Duodenal mucosa (tissue), 2 donors: ENCODE measurements around the gene EIF2S3.

Experiments used
- H3K27ac ChIP-seq: one replicate; pipeline ENCODE4 v1.7.0; 2013; ENCODE audit warnings: low read depth, low read length
- H3K27me3 ChIP-seq, 2 donors: one replicate each; pipeline ENCODE4 v1.7.0; 2013; ENCODE audit warnings: low read length in 2 of 2, control low read depth in 1 of 2; ENCODE audit not compliant: insufficient read depth in 2 of 2, control insufficient read depth in 1 of 2
- H3K36me3 ChIP-seq, 2 donors: one replicate each; pipeline ENCODE4 v1.7.0; 2013; ENCODE audit warnings: low read length in 2 of 2, control low read depth in 1 of 2; ENCODE audit not compliant: insufficient read depth in 2 of 2, control insufficient read depth in 1 of 2
- H3K4me1 ChIP-seq, 2 donors: one replicate each; pipeline ENCODE4 v1.7.0; 2013; ENCODE audit warnings: low read length in 2 of 2, control low read depth in 1 of 2; ENCODE audit not compliant: insufficient read depth in 2 of 2, control insufficient read depth in 1 of 2
- H3K4me3 ChIP-seq, 2 donors: one replicate each; pipeline ENCODE4 v1.7.0; 2013; ENCODE audit warnings: low read length in 2 of 2, low read depth in 1 of 2
- H3K9ac ChIP-seq, 2 donors: one replicate each; pipeline ENCODE4 v1.7.0; 2013; ENCODE audit warnings: low read length in 2 of 2, low read depth in 1 of 2
- H3K9me3 ChIP-seq, 2 donors: one replicate each; pipeline ENCODE4 v1.7.0; 2013; ENCODE audit warnings: low read length in 2 of 2, control low read depth in 1 of 2; ENCODE audit not compliant: control insufficient read depth in 1 of 2

The EIF2S3 gene

DNA sequence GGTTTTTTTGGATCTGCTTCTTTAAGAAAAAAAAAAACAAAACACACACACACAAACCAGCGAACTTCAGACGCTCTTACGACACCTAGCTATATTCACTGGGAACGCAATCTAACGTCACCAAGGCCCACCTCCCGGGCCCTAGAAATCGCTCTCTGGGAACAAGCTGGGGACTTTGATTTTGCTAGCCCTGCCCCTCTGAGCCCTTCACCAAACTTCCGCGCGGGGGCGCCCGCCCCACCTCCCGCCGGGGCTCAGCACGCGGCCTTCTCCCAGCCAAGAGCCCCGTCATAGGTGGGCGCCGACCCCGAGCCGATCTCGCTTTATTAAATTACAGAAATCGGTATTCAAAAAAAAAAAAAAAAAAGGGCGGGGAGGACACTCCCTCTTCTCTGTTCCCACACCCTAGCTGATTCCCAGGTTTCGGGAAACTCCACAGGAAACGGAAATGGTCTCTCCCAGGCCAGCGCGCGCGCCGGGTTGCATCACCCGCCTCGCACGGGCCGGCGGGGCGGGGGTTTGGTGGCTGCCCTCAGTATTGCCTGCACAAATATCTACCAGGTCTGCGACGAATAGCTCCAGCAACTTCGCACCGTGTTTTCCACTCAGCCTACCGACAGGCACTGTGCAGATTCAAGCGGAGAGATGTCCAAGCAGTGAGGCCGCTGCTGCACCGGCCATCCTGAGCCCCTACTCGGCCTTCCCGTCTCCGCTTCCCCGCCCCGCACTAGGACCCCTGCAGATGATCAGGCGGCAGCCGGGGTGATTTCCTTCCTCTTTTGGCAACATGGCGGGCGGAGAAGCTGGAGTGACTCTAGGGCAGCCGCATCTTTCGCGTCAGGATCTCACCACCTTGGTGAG, at the start of gene EIF2S3:
Gene EIF2S3 (plus strand): TSS at position 775 of the 861 bp plus-strand sequence. CDS start 13 bp downstream, at position 788.
- Histone ChIP-seq H3K36me3 (peaks cover 5 to 6% of the 10 kb centered on the region in 2 donors), H3K9ac (peak within 1 kb of the TSS in 1 of 2 donors; percentile 91), H3K4me3 (peak within 1 kb of the TSS in 1 of 2 donors; percentile 93), H3K27me3 (no peaks in the 10 kb centered on the region), H3K27ac (peak within 1 kb of the TSS; percentile 85), H3K9me3 (no peaks in the 10 kb centered on the region), H3K4me1 (no peaks in the 10 kb centered on the region)

DNA sequence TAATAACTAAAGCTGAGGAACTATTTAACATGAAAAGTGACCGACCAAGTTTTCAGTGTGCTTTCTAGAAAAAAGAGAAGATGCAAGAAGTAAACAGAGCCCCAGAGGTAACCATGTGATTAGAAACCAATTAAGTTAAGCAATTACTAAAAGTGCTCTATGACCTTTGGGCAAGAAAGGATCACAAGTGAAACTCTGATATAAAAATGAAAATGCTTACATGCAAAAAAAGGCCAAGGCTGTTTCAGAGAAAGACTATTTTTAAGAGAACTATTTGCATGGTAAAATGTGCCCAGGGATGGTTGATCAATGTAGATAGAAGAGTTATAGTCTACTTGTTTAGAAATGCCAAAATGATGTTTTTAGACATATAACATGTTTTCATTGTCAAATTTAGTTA, 49.7 kb upstream of the EIF2S3 start:
- Histone ChIP-seq H3K4me1 (no peaks in the 10 kb centered on the region), H3K4me3 (no peak overlapping the region), H3K27ac (no peak overlapping the region), H3K9me3 (no peaks in the 10 kb centered on the region), H3K36me3 (peaks cover 0 to 6% of the 10 kb centered on the region in 2 donors), H3K9ac (no peak overlapping the region), H3K27me3 (no peaks in the 10 kb centered on the region)

DNA sequence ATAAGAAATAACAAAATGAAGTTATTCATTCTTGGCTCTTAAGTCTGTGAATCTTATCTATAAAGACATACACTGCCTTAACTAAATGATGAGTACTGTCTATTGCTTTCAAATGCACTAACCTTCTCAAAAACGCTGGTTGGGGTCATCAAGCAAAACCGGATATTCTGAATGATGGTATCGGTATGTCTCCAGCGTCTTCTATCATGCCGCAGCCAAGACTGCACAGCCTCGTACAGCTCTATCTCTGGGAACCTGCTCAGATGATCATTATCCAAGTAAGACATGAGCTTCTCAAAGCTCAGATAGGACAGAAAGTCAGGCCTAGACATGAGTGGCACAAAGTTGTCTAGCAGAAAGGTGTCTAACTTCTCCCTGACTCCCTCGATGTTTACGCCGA, 48.9 kb upstream of the EIF2S3 start:
- H3K27ac ChIP-seq, result no peak overlapping the region
- H3K4me1 ChIP-seq, result no peaks in the 10 kb centered on the region
- no peak overlapping the region for H3K9ac ChIP-seq
- H3K36me3 ChIP-seq, result peaks cover 0 to 6% of the 10 kb centered on the region in 2 donors
- H3K4me3 ChIP-seq, result no peak overlapping the region
- H3K9me3 ChIP-seq, result no peaks in the 10 kb centered on the region
- no peaks in the 10 kb centered on the region for H3K27me3 ChIP-seq

DNA sequence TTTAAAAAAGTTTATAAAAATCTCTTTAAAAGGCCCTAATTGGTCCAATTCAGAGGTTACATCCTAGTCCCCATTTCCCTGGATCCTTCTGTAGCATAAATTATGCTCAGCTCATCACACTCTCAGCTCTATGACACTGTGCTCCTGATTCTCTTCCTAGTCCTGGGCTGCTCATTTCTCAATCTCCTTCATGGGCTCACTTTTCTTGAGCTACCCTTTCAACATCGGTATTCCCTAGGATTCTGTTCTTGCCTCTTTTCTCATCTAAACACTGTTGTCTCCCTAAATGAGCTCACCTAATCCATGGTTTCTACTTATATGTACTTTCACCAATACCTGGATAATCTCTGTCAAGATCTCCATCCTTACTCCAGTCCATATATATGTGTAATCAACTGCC, 42.5 kb upstream of the EIF2S3 start:
- H3K36me3 ChIP-seq, result no peaks in the 10 kb centered on the region
- H3K9me3 ChIP-seq, result no peaks in the 10 kb centered on the region
- no peak overlapping the region for H3K9ac ChIP-seq
- no peak overlapping the region for H3K4me3 ChIP-seq
- H3K27ac ChIP-seq, result no peak overlapping the region
- H3K4me1 ChIP-seq, result no peaks in the 10 kb centered on the region
- H3K27me3 ChIP-seq, result no peaks in the 10 kb centered on the region

DNA sequence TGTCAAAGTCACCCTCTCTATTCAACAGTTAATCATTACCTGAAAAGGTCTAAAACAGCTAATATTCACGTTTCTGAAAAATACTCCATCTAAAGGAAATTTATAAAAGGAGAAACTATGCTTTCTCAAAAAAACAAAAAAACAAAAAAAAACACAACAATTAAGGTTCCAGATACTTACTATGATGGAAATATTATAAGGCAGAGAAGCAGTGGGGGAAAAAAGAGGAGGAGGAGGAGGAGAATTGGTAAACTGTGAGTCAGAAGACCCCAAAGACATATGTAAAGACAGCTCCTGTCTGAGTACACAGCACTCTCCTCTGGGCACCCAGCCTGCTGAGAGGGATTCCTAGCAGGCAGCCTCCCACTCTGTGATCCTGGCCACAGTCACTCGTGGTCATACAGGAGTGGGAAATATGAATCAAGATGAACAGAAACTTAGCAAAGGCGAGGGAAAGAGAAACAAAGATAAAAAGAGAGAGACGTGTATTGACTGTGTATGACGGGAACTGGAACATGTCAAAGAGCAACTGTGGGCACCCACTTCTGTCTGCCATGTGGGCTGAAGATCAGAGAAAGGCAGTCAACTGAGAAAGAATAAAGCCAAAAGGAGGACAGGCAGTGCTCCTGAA, 40.3 kb upstream of the EIF2S3 start:
- no peaks in the 10 kb centered on the region for H3K4me1 ChIP-seq
- no peaks in the 10 kb centered on the region for H3K9me3 ChIP-seq
- no peaks in the 10 kb centered on the region for H3K27me3 ChIP-seq
- H3K9ac ChIP-seq, result no peak overlapping the region
- H3K36me3 ChIP-seq, result no peaks in the 10 kb centered on the region
- no peak overlapping the region for H3K27ac ChIP-seq
- no peak overlapping the region for H3K4me3 ChIP-seq

DNA sequence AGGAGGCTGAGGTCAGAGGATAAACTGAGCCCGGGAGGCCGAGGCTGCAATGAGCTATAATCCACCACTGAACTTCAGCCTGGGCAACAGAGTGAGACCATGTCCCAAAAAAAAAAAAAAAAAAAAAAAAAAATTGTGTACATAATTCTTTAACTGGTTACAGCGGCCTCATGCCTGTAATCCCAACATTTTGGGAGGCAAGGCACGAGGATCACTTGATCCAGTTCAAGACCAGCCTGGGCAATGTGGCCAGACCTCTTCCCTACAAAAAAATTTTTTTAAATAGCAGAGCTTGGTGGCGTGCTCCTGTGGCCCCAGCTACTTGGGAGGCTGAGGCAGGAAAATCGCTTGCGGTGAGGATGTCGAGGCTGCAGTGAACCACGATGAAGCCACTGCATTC, 37.1 kb upstream of the EIF2S3 start:
- Histone ChIP-seq H3K9ac (no peak overlapping the region), H3K27ac (no peak overlapping the region), H3K36me3 (no peaks in the 10 kb centered on the region), H3K4me1 (no peaks in the 10 kb centered on the region), H3K27me3 (no peaks in the 10 kb centered on the region), H3K4me3 (no peak overlapping the region), H3K9me3 (no peaks in the 10 kb centered on the region)

DNA sequence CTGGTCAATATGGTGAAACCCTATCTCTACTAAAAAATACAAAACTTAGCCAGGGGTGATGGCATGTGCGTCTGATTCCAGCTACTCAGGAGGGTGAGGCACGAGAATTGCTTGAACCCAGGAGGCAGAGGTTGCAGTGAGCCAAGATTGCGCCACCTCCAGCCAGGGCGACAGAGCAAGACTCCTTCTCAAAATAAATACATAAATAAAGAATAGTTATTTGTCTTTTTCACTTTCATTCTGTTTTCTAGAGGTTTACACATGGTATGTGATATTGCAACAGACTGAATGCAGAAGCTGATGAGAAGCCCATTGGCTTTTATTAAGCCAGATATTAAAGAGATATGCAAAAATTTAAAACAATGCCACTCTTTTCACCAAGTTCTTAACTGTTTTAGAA, 35.9 kb upstream of the EIF2S3 start:
- no peak overlapping the region for H3K27ac ChIP-seq
- H3K4me1 ChIP-seq, result no peaks in the 10 kb centered on the region
- no peaks in the 10 kb centered on the region for H3K9me3 ChIP-seq
- no peaks in the 10 kb centered on the region for H3K27me3 ChIP-seq
- H3K9ac ChIP-seq, result no peak overlapping the region
- no peaks in the 10 kb centered on the region for H3K36me3 ChIP-seq
- no peak overlapping the region for H3K4me3 ChIP-seq

DNA sequence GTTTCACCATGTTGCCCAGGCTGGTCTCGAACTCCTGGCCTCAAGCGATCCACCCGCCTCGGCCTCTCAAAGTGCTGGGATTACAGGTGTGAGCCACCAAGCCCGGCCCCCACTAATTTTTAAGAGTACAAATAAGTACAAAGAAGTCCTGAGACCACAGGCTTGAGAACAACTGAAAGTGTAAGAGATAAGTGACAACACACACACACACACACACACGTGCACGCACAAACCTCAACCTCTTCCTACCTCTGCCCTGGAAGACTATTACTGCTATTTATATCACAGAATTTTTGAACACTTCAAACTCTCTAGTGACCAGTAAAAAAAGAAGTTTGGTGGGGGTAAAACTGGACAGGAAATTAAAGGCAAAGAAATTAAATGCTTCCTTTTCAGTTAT, 35.3 kb upstream of the EIF2S3 start:
- no peak overlapping the region for H3K9ac ChIP-seq
- no peak overlapping the region for H3K4me3 ChIP-seq
- H3K27me3 ChIP-seq, result no peaks in the 10 kb centered on the region
- no peaks in the 10 kb centered on the region for H3K36me3 ChIP-seq
- no peak overlapping the region for H3K27ac ChIP-seq
- no peaks in the 10 kb centered on the region for H3K4me1 ChIP-seq
- no peaks in the 10 kb centered on the region for H3K9me3 ChIP-seq

DNA sequence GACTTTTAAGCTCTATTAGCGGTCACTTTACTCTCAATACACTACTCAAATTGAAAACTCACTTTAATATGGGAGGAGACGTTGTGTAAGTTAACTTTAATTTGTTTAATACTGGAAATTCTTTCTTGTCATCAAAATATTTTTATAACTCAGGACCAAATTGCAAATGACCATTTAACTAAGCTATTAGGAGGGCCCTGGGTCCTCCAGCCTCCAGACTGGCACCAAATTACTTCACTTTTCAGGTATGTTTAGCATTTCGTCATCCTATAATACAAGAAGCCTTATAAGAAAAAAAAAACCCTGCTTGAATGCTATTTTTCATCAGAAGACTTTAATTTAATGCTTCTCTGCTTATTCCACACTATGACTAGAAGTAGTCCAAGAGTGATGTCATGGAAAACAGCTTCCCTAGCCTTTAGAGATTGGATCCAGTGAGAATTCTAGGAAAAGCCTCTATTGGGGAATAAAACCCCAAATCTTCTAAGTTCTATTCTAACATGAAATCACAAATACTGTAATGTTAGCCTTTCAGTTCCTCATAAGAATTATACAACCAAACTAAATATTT, 34.4 kb upstream of the EIF2S3 start:
- Histone ChIP-seq H3K36me3 (no peaks in the 10 kb centered on the region), H3K4me1 (no peaks in the 10 kb centered on the region), H3K9ac (no peak overlapping the region), H3K27ac (no peak overlapping the region), H3K27me3 (no peaks in the 10 kb centered on the region), H3K4me3 (no peak overlapping the region), H3K9me3 (no peaks in the 10 kb centered on the region)

DNA sequence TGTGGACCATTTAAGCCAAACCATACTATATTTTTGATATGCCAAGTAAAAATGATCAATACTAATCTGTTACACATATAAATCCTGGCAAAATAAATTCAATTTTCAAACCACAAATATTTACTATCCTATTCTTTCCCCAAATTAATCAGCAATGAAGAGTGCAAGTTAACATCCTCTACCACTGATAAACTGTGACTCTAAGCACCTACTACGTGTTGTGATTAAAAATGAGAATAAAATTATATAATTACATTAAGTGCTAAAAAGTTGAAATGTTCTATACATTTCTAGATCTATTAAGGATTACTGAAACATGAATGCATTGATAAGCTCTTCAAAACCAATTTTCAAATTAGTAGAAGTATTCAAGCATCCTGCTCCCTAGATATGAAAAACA, 31.2 kb upstream of the EIF2S3 start:
- Histone ChIP-seq H3K36me3 (no peaks in the 10 kb centered on the region), H3K27ac (no peak overlapping the region), H3K9ac (peak overlapping the region in 1 of 2 donors; percentile 79), H3K27me3 (no peaks in the 10 kb centered on the region), H3K4me3 (peak overlapping the region; percentile 72 to 81), H3K4me1 (no peaks in the 10 kb centered on the region), H3K9me3 (no peaks in the 10 kb centered on the region)
